Astrocyte of the cerebellum (primary cell): Measurements from ENCODE around the gene GOLGA6L7.
"Not testable (repeated sequence)": the region's sequence is repeated elsewhere in the genome, so short reads cannot be mapped to it uniquely, and the experiment has no call there.

Source experiments
- DNase-seq: peaks from one replicate; pipeline ENCODE4 v3.0.0-alpha.2; 2011; ENCODE audit warnings: low read depth
- H3K4me3 ChIP-seq: 2 replicates; pipeline ENCODE4 v1.5.1; 2011; ENCODE audit warnings: mild to moderate bottlenecking, low read depth, low read length, moderate library complexity
- in situ Hi-C: cut with HindIII; loops from 2 replicates; pipeline ENCODE4 v1.10.0; 2017; ENCODE audit warnings: low sequenced_read_pairs

GOLGA6L7 gene

DNA sequence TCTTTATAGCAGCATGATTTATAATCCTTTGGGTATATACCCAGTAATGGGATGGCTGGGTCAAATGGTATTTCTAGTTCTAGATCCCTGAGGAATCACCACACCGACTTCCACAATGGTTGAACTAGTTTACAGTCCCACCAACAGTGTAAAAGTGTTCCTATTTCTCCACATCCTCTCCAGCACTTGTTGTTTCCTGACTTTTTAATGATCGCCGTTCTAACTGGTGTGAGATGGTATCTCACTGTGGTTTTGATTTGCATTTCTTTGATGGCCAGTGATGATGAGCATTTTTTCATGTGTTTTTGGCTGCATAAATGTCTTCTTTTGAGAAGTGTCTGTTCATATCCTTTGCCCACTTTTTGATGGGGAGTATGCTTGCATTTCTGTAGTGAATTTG is 30.3 kb downstream of the GOLGA6L7 start:
- H3K4me3 ChIP-seq, in situ Hi-C loops, DNase-seq: not testable (repeated sequence)

DNA sequence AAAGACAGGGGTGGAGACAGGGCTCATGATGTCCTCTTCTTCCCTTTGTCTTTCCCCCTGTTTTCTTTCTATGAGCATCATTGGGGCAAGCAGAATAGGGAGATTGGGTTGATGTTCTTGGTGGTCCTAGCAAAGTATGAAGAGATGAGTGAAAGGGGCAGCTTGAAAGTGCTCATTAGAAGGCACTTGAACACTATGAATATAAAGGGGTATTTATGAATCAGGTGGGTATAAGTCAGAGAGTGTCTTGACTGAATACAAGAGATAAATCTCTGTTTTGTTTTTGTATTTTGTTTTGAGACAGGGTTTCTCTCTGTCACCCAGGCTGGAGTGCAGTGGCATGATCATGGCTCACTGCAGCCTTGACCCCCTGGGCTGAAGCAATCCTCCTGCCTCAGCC is 34.4 kb downstream of the GOLGA6L7 start:
- in situ Hi-C loops: not testable (repeated sequence)

DNA sequence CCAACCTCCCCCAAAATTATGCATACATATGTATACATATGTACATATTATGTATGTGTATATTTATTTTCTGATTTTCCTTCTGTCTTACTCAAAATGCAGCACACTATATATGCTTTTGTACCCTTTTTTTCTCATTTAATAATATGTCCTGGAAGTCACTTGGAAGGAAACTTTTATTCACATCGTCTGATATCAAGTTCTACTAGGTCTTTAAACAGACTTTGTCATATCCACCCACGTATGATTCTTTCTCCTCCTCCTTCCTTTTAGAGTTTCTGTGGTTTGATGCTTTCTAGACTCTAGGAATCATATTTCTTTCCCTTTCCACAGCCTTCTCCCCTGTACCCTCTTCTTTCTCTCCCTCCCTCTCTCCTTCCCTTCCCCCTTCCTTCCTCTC is 35.1 kb downstream of the GOLGA6L7 start:
- H3K4me3 ChIP-seq, DNase-seq, in situ Hi-C loops: not testable (repeated sequence)

More for the DNA sequence above, 34.4 kb downstream of the GOLGA6L7 start:
- not testable (repeated sequence) for H3K4me3 ChIP-seq, DNase-seq

DNA sequence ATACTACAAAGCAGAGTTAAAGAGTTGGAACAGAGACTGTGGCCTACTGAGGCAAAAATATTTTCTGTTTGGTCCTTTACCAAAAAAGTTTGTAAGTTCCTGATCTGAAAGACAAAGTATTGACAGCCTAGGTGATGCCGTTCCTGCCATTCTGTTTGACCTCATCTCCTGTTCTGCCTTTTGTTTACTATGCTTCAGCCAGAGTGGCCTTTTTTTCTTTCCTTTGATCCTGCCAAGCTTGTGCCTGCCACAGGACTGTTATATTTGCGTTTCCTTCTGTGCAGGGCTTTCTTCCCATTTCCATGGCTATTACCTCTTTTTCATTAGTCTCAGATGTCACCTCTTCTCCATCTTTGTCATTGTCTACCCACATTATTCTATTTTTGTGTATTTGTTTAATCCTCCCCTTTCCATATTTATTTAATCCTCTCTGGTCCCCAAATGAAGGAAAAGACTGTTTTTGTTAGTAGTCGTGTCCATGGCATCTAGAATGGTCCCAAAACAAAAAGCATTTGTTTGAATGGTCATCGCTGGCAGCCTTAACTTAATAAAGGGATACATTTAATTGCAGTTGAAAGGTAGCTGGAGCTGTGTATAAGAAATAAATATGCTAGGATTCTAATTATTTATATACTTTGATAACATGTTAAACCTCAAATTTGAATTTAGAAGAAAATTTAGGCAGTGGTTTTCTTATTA is 36.4 kb downstream of the GOLGA6L7 start:
- in situ Hi-C loops, H3K4me3 ChIP-seq, DNase-seq: not testable (repeated sequence)

DNA sequence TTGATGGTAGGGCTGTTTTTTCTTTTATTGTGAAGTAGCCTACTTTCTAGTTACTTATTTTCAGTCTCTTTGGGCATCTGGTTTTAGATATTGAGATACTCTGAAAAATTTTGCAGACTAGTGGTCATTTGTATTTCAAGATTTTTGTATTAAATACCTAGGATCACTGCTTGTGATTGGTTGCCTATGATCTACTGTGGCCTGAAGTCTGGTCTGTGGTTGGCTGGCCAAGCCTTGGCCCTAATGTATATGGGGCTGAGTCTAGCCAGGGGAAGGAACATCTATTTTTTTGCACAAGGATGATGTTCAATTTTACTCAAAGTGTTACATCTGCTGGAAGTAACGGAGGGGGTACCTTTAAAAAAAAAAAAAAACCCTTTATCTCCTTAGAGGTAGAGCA is 38.0 kb downstream of the GOLGA6L7 start:
- in situ Hi-C loops, DNase-seq, H3K4me3 ChIP-seq: not testable (repeated sequence)

DNA sequence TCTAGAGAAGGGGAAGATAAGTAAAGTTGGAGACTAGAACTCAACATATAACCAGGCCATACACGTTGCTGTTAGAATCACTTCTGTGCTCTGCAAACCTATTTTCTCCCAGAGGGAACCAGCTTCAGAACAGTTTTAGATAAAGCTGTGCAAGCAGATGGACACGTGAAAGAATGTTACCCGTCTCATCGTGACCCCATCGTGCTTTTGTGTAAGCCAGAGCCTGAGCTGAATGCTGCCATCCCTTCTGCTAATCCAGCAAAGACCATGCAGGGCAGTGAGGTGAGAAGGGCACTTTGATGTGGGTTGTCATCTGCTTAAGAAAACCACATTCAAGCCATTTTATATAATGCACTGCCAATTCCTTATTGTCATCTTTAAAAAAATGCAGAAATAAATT is 40.3 kb downstream of the GOLGA6L7 start:
- H3K4me3 ChIP-seq, in situ Hi-C loops, DNase-seq: not testable (repeated sequence)

DNA sequence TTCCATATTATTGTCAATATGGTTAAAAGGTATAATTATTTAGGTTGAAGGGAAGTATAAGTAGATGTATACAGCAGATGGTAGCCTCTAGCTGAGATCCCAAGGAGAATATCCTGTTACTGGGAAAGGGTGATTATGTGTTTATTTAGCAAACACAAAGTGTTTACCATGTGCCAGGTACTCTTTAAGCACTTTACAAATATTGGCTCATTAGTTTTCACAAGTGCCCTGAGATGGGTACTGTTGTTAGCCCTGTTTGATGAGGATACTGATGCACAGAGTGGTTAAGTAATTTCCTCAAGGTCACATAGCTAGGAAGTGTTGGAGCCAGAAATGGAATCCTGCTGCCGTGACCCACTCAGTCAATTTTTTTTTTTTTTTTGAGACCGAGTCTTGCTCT is 48.1 kb downstream of the GOLGA6L7 start:
- in situ Hi-C loops, DNase-seq, H3K4me3 ChIP-seq: not testable (repeated sequence)

DNA sequence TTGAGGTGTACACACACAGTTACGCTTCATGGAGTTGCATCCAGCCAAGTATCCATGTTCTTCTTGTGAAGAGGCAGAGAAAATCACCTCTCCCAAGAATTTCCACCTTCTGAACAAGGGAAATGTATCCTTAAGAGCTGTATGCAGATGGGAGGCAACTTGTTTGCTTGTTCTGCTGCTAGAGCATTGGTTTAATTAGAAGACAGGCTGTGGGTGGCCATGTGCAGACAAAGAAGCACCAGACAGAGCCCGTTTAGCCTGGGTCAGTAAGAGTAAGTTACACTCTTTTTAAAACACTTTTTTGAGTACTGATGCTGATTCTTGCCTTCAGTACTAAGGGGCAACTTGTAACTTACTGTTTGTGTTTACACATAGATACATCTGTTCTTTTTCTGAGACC is 50.2 kb downstream of the GOLGA6L7 start:
- DNase-seq, H3K4me3 ChIP-seq, in situ Hi-C loops: not testable (repeated sequence)

DNA sequence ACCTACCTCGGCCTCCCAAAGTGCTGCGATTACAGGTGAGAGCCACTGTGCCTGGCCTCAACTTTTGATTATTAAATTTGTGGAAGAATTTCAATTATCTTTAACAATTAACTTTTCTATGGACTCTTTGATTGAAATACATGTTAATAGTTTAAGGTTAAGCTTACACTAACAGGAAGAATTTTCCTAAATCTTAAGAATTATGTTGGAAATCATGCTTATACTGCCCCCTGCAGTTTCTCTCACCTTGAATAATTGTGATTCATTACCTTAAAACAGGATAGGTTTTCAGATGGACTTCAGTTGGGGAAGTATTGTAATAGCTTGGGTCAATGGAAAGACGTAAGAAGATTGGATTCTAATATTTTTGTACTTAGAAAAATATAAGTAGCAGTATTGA is 54.2 kb downstream of the GOLGA6L7 start:
- H3K4me3 ChIP-seq, in situ Hi-C loops, DNase-seq: not testable (repeated sequence)
